NK-92 (cell line): ENCODE data around the gene ATP5PD.
"Not testable (repeated sequence)": the region's sequence is repeated elsewhere in the genome, so short reads cannot be mapped to it uniquely, and the experiment has no call there.

Experiments
- DNase-seq: peaks from one replicate; lab custom pipeline; 2025; ENCODE audit not compliant: unreplicated experiment; lab: John Stamatoyannopoulos, UW

ATP5PD gene

GRCh38 chr17:75025398-75025734 lies 21.4 kb downstream of the ATP5PD start:
- not testable (repeated sequence) for DNase-seq

GRCh38 chr17:75024686-75025397 lies 21.9 kb downstream of the ATP5PD start:
- DNase-seq: no peak

- no peak for DNase-seq
Measured at GRCh38 chr17:75020331-75021110, 26.2 kb downstream of the ATP5PD start.

- DNase-seq: no peak
Measured at GRCh38 chr17:75019710-75020109, 27.1 kb downstream of the ATP5PD start.

DNA sequence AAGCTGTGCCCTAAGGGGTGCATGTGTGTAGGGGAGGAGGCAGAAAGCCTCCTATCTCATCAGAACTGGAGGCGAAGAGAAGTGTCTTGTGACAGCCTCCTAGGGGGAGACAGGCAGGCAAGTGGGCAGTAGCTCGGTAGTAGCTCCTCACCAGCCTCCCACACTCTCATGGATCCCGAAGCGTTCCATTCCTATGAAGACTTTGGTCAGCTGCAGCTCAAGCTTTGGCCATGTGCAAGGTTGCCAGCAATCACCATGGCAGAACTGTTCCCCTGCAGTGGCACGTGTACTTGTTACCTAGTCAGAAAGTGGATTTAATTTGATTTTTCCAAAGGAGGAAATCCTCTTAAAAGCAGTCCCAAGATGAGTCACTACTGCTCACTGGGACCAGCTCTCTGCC lies 27.6 kb downstream of the ATP5PD start:
- no peak for DNase-seq

GRCh38 chr17:75013092-75013559 lies 33.6 kb downstream of the ATP5PD start:
- no peak for DNase-seq

GRCh38 chr17:75012346-75013091 lies 34.2 kb downstream of the ATP5PD start, which contains the start of gene MRPL58:
MRPL58 (plus strand) TSS chr17:75012670; CDS start chr17:75012687, 17 bp downstream.
- DNase-seq: no peak

DNA sequence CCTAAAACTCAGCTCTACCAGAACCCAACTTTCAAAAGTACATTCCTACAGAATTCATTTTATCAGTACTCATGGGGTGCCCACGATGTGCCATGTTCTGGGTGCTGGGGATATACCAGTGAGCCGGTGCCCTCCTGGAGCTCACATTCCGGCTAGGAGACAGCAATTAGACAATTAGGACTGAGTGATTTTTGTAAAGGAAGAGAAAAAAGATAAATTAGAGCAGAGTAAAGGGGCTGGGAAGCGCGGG lies 34.7 kb downstream of the ATP5PD start:
- DNase-seq: no peak

GRCh38 chr17:75011401-75012095 lies 35.2 kb downstream of the ATP5PD start:
- DNase-seq: no peak

DNA sequence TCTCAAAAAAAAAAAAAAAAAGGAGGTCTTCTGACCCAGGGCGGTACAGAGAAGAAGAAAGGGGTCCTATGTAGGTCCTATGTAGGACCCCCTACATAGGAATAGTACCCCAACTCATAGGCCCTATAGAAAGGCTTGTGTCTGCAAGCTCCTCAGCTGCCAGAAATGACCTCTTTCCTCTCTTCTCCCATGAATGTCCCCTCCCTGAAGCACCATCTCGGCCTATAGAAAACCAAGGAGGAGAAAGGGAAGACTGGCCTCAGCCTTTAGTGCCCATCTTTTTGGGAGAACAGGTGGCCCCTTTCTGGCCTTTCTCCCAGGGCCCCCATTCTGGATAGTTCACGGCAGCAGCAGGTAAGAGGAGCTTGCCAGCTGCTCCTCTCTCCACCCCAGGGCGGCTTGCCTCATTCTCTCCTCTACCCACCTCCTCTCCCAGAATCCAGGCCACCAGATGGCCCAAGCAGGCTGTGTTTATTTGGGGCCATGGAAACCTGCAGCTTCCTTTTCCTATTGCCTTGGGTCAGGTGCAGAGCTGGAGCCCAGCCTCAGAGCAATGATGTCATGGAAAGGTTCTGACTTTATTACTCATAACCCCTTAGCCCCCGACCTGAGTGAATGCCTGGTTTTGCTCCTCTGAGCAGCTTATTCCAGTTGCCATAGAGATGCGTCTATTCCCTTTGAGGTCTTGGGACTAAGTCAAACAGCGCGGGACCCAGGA lies 35.9 kb downstream of the ATP5PD start:
- DNase-seq: no peak

DNA sequence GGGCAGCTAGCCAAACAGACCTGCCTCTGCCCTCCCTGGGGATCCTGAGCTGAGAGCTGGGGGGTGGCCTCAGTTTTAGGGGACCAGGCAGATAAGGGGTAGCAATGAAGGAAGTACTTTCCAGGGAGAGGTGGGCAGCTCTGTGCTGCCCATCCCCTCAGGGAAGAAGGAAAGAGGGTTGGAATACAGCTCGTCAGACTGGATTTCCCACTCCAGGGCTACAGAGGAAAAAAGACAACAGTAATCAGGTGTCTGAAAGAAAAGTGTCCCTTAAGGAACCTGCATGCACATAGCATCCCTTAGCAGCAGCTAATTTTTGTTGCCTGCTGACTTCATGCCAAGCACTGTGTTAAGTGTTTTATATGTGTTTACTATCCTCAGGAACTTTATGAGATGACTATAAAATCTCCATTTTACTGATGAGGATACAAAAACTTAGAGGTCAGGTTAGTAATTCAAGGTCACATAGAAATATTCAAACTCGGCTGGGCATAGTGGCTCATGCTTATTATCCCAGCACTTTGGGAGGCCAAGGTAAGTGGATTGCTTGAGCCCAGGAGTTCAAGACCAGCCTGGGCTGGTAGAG lies 37.5 kb downstream of the ATP5PD start:
- DNase-seq: no peak

DNA sequence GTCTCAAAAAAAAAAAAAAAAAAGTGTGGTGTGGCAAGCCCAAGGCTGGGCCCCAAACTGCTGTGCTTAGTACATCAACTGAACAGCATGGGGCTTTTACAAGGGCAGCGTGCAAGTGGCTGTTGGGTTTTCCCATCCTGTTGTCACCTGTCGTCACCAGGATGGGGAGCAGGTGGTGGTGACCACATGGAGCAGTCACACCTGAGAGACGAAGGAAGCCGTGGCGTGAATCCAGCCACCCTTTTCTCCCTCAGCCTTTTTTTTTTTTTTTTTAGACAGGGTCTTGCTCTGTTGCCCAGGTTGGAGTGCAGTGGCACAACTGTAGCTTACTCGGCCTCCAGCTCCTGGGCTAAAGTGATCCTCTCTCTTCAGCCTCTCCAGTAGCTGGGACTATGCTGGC lies 38.4 kb downstream of the ATP5PD start:
- no peak for DNase-seq

DNA sequence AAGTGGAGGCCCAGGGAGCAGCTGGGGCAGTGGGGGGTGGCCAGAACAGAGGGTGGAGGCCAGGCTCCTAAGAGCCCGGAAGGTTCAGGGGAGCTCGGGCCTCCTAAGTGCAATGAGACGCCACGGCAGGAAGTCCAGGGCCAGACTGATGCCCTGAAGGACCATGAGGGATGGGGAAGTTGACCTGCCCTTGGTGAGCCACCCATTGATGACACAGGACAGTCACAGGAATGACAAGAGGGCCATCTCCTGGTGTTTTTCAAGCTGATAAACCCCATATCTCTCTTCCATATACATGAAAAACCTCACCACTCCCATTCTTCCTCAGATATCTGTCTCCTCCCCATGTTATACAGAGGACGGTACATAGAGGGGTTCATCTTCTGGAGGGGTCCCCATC lies 40.1 kb downstream of the ATP5PD start:
- DNase-seq: no peak

DNA sequence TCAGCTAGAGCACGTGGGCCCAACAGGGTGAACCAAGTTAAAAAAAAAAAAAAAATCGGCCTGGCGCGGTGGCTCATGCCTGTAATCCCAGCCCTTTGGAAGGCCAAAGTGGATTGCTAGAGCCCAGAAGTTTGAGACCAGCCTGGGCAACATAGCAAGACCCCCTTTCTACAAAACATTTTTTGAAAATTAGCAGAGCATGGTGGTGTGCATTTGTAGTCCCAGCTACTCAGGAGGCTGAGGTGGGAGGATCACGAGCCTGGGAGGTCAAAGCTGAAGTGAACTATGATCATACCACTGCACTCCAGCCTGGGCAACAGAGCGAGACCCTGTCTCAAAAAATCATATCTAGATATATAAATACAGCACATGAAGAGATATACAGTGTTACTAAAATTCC lies 40.7 kb downstream of the ATP5PD start:
- not testable (repeated sequence) for DNase-seq

DNA sequence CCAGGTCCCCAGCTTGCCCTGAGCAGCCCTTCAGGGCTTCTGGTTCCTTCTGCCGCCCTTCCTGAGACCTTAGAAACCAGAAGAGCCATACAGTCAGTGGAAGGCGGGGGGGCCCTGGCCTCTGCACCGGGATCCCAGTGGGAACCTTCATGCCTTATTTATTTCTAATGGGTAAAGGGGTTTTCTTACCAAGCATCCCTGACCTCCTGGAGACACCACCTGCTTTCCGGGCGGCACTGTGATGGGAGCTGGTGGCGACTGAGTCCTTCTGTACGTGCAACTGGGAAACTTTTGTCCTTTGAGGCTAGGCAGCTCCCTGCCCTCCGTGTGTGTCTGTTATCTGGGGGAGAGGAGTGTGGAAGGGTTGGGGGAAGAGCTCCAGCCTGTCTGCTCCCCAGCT lies 41.5 kb downstream of the ATP5PD start:
- DNase-seq: no peak

DNA sequence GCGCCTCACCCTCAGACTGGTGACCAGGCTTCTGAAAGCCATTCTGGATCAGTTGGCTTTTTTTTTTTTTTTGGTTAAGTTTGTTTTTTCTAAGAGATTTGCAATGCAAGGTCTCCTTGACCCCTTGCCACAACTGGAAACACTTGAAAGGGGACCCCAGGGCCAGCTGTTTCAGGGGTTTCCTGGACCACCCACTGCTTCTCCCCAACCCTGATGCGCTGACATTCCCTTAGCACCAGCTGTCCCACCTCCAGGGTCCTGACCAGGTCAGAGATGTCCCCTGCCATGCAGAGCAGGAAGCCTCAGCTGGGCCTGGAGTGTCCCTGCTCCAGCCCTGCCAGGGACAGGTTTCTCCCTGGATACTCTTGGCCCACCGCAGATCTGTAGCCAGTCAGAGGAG lies 42.4 kb downstream of the ATP5PD start:
- DNase-seq: no peak

DNA sequence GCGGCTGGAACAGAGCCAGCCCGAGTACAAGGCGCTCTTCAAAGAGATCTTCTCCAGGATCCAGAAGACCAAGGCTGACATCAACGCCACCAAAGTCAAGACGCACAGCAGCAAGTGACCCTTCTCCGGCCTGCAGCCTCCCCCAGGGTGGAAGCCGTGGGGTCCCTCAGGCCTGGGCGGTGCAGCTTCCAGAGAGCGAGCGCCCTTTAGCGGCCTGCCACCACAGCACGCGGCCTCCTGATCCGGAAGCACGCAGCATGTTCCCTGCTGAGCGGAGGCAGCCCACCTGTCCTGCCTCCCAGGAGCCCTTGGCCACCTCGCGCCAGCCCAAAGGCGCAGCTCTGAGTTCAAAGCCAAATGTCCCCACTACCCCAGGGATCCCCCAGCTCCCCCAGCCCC lies 42.8 kb downstream of the ATP5PD start:
- DNase-seq: no peak

DNA sequence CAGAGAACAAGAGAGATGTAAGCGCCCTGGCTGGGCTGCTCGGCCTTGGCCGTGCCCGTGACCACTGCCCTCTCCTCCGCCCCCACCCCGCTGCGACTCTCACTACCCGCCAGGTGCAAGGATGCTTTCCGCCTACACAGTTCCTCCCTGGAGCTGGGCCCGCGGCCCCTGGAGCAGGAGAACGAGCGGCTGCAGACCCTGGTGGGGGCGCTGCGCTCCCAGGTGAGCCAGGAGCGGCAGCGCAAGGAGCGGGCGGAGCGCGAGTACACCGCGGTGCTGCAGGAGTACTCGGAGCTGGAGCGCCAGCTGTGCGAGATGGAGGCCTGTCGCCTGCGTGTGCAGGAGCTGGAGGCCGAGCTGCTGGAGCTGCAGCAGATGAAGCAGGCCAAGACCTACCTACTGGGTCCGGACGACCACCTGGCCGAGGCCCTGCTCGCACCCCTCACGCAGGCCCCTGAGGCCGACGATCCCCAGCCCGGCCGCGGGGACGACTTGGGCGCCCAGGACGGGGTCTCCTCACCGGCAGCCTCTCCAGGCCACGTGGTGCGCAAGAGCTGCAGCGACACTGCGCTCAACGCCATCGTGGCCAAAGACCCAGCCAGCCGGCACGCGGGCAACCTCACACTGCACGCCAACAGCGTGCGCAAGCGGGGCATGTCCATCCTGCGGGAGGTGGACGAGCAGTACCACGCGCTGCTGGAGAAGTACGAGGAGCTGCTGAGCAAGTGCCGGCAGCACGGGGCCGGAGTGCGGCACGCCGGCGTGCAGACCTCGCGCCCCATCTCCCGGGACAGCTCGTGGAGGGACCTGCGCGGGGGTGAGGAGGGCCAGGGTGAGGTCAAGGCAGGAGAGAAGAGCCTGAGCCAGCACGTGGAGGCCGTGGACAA lies 43.5 kb downstream of the ATP5PD start:
- DNase-seq: no peak
